HG03571 (cell line): ENCODE data around the gene AKR1A1.
"Not testable (repeated sequence)": the region's sequence is repeated elsewhere in the genome, so short reads cannot be mapped to it uniquely, and the experiment has no call there.

Source experiments
- ATAC-seq: cut with Tn5 transposase; IDR thresholded peaks from one replicate; pipeline ENCODE4 v1.9.1; 2021; ENCODE audit not compliant: unreplicated experiment

AKR1A1 gene

GRCh38 chr1:45569571-45569961 lies 18.9 kb downstream of the AKR1A1 start:
- ATAC-seq: no peak

DNA sequence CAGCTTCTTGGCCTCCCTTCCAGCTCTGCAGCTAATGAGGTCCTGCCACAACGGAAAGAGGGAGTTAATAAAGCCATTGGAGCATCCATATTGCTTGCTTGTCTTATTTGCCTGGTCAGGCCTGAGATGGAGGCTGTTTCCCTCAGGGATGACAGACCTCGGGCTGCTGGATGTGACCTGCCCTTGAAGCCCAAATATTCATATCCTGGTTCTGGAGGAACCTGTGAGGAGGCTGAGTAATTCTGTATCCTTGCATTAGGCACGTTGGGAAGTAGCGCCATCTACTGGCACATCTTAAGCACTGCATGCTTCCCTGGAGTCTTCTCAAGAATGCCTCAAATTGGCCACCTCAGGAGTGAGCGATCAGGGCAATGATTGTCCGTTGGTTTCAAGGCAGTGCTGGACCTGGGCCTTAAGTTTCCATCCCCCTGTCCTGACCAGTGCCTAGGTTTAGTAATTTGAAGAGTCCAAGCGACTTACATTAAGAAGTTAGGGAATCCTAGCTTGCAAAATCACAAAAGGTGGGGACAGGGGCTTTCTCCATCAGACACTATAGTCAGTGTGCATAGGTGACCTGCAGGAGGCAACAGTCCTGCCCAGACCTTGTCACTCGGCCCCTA lies 19.4 kb downstream of the AKR1A1 start:
- ATAC-seq: no peak

- ATAC-seq: no peak
These were observed 20.0 kb downstream of the AKR1A1 start for GRCh38 chr1:45570631-45571030.

DNA sequence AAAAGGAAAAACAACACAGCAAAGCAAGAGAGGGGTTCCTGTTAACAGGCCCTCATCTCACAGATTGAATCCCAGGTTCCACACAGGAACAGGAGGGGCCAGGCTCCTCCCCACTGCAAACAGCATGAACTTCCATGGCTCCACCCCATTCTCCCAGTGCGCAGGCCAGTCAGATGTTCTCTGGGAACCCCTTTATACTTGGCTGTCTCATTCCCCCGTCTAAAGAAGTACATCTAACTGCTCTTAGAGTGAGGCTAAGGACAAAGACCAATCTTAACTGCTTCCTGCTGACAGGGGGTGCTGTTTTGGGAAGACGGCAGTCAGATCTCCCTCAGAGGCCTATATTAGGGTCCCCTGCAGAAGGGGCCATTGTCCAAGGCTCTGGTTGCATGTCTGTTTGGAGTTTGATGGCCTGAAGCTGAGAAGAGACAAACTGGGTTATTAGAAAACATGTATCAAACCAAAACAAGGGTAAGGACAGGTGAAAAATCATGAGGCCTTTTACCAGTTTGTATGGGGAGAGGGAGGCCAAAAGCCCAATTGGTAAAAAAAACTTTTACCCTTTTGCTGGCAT lies 22.7 kb downstream of the AKR1A1 start:
- ATAC-seq: no peak

GRCh38 chr1:45574105-45574626 lies 23.5 kb downstream of the AKR1A1 start:
- no peak for ATAC-seq

GRCh38 chr1:45583264-45583665 lies 32.6 kb downstream of the AKR1A1 start:
- peak; percentile 68 for ATAC-seq

- ATAC-seq: peak; percentile 42
These were observed 33.2 kb downstream of the AKR1A1 start, which contains the start of gene NASP for GRCh38 chr1:45583666-45584350. Gene NASP, plus strand, starts transcription at chr1:45584041. Its CDS starts 106 bp downstream, at chr1:45584147.

- no peak for ATAC-seq
These were observed 33.9 kb downstream of the AKR1A1 start for GRCh38 chr1:45584351-45585109.

DNA sequence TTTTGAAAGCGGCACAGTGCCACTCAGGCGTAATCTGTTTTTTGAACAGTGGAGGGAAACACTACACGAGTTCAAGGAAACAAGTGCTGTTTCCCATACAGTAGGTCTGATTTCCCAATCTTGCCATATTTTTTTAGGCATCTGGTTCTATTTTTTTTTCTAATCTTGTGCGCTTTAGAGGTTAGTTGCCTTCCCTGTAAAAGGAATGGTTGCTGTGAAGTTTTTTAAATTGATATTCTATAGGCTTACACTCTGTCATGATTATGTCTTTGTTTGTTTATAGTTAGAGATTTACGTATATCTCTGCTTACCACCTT lies 34.4 kb downstream of the AKR1A1 start:
- no peak for ATAC-seq

GRCh38 chr1:45585496-45586075 lies 35.0 kb downstream of the AKR1A1 start:
- no peak for ATAC-seq

GRCh38 chr1:45586769-45587168 lies 36.1 kb downstream of the AKR1A1 start:
- ATAC-seq: no peak

- no peak for ATAC-seq
These were observed 39.2 kb downstream of the AKR1A1 start for GRCh38 chr1:45589861-45590260.

- ATAC-seq: no peak
These were observed 43.8 kb downstream of the AKR1A1 start for GRCh38 chr1:45594412-45594811.

- ATAC-seq: not testable (repeated sequence)
These were observed 46.1 kb downstream of the AKR1A1 start for GRCh38 chr1:45596765-45597164.

- no peak for ATAC-seq
These were observed 53.6 kb downstream of the AKR1A1 start for GRCh38 chr1:45604239-45604638.

DNA sequence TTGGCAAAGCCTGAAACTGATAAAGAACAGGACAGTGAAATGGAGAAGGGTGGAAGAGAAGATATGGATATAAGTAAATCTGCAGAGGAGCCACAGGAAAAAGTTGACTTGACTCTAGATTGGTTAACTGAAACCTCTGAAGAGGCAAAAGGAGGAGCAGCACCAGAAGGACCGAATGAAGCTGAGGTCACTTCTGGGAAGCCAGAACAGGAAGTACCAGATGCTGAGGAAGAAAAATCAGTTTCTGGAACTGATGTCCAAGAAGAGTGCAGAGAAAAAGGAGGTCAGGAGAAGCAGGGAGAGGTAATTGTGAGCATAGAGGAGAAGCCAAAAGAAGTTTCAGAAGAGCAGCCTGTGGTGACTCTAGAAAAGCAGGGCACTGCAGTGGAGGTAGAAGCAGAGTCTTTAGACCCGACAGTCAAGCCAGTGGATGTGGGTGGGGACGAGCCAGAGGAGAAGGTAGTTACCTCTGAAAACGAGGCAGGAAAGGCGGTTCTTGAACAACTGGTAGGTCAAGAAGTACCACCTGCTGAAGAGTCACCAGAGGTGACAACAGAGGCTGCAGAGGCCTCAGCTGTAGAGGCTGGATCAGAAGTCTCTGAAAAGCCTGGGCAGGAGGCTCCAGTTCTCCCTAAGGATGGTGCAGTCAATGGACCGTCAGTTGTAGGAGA lies 56.9 kb downstream of the AKR1A1 start:
- no peak for ATAC-seq

DNA sequence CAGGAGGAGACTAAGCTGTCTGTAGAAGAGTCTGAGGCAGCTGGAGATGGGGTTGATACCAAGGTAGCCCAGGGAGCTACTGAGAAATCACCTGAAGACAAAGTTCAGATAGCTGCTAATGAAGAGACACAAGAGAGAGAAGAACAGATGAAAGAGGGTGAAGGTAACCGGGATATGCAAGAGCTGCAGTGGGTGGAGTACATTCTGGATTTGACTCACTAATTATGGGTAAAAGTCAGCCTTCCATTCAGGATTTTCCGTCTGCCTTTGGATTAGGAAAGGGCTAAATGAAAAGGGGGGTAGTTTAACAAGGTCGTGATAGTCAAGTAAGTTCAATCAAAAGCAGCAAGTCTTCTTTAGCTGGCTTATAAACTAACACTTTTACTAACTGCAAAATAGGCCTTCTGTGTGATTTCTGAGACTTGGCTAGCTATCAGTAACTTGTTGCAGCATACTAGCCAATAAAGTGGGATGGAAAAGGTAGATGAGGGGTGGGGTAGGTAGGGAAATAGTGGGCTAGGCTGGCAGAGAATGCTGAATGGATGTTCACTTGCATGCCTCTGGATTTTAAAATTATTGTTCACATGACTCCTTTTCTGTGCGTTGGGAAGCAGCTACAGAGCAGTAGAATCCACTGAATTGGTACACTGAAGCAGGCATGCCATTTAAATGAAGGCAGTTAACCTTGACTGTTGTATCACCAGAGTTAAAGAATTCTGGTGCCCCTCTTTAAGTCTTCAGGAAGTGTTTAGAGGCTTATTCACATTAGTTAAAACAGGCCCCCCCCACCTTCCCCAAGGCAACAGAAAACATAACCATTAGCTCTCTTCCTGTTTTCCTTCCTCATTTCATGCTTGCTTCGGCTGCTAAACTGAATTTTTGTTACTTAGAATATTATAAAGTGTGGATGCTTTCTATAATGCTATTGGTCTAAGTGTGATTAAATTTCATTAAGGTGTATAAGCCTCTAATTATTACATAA lies 57.8 kb downstream of the AKR1A1 start:
- no peak for ATAC-seq

DNA sequence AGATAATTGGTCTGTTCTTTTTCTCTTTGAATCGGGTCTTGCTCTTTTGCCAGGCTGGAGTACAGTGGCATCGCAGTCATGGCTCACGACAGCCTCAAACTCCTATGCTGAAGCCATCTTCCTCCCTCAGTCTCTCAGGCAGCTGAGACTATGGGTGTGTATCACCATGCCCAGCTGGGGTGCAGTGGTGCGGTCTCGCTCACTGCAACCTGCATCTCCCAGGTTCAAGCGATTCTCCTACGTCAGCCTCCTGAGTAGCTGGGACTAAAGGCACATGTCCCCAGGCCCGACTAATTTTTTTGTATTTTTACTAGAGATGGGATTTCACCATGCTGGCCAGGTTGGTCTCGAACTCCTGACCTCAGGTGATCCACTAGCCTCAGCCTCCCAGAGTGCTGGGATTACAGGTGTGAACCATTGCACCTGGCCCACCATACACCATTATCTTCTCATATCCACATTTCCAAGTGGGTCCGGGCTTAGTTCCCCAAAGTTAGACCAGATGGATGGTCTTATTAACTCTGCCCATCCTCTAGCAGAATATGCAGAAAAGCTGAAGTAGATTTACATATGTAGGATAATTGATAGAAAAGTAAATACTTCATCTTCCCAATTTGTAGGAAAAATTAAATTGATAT lies 60.1 kb downstream of the AKR1A1 start:
- no peak for ATAC-seq
